Trophoblast cell (in vitro differentiated cells and primary cell): ENCODE results near the gene ATF7IP.
A peak's percentile ranks its signal among the peaks of the same experiment; 100 is the strongest.

Experiments
- DNase-seq, 2 donors: peaks; one replicate each; pipeline ENCODE4 v3.0.0-alpha.2; 2016
- H2AFZ ChIP-seq: 2 replicates; pipeline ENCODE4 v1.6.1; 2013; ENCODE audit warnings: low read length, moderate library complexity, mild to moderate bottlenecking; ENCODE audit not compliant: insufficient read depth, poor library complexity
- H2AK5ac ChIP-seq: 2 replicates; pipeline ENCODE4 v1.6.1; 2013; ENCODE audit warnings: mild to moderate bottlenecking, low read length
- H2BK120ac ChIP-seq: 2 replicates; pipeline ENCODE4 v1.6.1; 2013; ENCODE audit warnings: low read length, mild to moderate bottlenecking, moderate library complexity; ENCODE audit not compliant: insufficient read depth, poor library complexity
- H2BK12ac ChIP-seq: 2 replicates; pipeline ENCODE4 v1.6.1; 2013; ENCODE audit warnings: mild to moderate bottlenecking, low read length, moderate library complexity
- H2BK5ac ChIP-seq: 2 replicates; pipeline ENCODE4 v1.6.1; 2013; ENCODE audit warnings: low read length, low read depth, moderate library complexity, mild to moderate bottlenecking; ENCODE audit not compliant: poor library complexity
- H3K14ac ChIP-seq: 2 replicates; pipeline ENCODE4 v1.6.1; 2013; ENCODE audit warnings: mild to moderate bottlenecking, low read length
- H3K18ac ChIP-seq: 2 replicates; pipeline ENCODE4 v1.6.1; 2013; ENCODE audit warnings: mild to moderate bottlenecking, low read length
- H3K23ac ChIP-seq: 2 replicates; pipeline ENCODE4 v1.6.1; 2013; ENCODE audit warnings: low read length
- H3K27ac ChIP-seq: 2 replicates; pipeline ENCODE4 v1.5.1; 2013; ENCODE audit warnings: low read depth, mild to moderate bottlenecking, inconsistent platforms, low read length, moderate library complexity
- H3K27me3 ChIP-seq: 2 replicates; pipeline ENCODE4 v1.6.1; 2013; ENCODE audit warnings: inconsistent platforms, mild to moderate bottlenecking, low read length, moderate library complexity; ENCODE audit not compliant: insufficient read depth
- H3K36me3 ChIP-seq, 2 experiments: 1 replicate in 1 of 2; 2 replicates in 1 of 2; pipeline ENCODE4 v1.6.1; 2013; ENCODE audit warnings: low read length in 2 of 2, mild to moderate bottlenecking in 2 of 2, moderate library complexity in 1 of 2; ENCODE audit not compliant: insufficient read depth in 2 of 2, control insufficient read depth in 1 of 2
- H3K4ac ChIP-seq: 2 replicates; pipeline ENCODE4 v1.6.1; 2013; ENCODE audit warnings: low read depth, mild to moderate bottlenecking, low read length, moderate library complexity
- H3K4me1 ChIP-seq, 2 experiments: 1 replicate in 1 of 2; 2 replicates in 1 of 2; pipeline ENCODE4 v1.6.1; 2013; ENCODE audit warnings: low read length in 2 of 2, mild to moderate bottlenecking in 2 of 2, moderate library complexity in 1 of 2; ENCODE audit not compliant: insufficient read depth in 2 of 2, control insufficient read depth in 1 of 2
- H3K4me2 ChIP-seq: 2 replicates; pipeline ENCODE4 v1.6.1; 2013; ENCODE audit warnings: inconsistent platforms, mild to moderate bottlenecking, low read length, moderate library complexity
- H3K4me3 ChIP-seq: 2 replicates; pipeline ENCODE4 v1.5.1; 2013; ENCODE audit warnings: mild to moderate bottlenecking, low read depth, low read length, inconsistent platforms
- H3K79me1 ChIP-seq: one replicate; pipeline ENCODE4 v1.6.1; 2013; ENCODE audit warnings: low read length
- H3K79me2 ChIP-seq: 2 replicates; pipeline ENCODE4 v1.6.1; 2013; ENCODE audit warnings: low read length, mild to moderate bottlenecking; ENCODE audit not compliant: control insufficient read depth, insufficient read depth, poor library complexity
- H3K9ac ChIP-seq: 2 replicates; pipeline ENCODE4 v1.6.1; 2013; ENCODE audit warnings: mild to moderate bottlenecking, low read length
- H3K9me3 ChIP-seq: 2 replicates; pipeline ENCODE4 v1.6.1; 2013; ENCODE audit warnings: low read depth, mild to moderate bottlenecking, control low read depth, inconsistent platforms, low read length; ENCODE audit not compliant: insufficient read depth
- H4K12ac ChIP-seq: 2 replicates; pipeline ENCODE4 v1.6.1; 2013; ENCODE audit warnings: low read depth, mild to moderate bottlenecking, low read length, moderate library complexity
- H4K8ac ChIP-seq: 2 replicates; pipeline ENCODE4 v1.6.1; 2013; ENCODE audit warnings: low read depth, mild to moderate bottlenecking, low read length, moderate library complexity
- H4K91ac ChIP-seq: one replicate; pipeline ENCODE4 v1.6.1; 2013; ENCODE audit warnings: low read depth, mild to moderate bottlenecking, low read length, moderate library complexity
- WGBS: extraction: QIAGEN DNeasy Blood & Tissue Kit; methylation state at CpG from one replicate; pipeline ENCODE4 v1.1.7; 2013; ENCODE audit warnings: missing lambda C conversion rate; ENCODE audit not compliant: insufficient read length, insufficient coverage; ENCODE audit errors: extremely low coverage; 5-methylcytosine and 5-hydroxymethylcytosine counted together

Gene ATF7IP

DNA sequence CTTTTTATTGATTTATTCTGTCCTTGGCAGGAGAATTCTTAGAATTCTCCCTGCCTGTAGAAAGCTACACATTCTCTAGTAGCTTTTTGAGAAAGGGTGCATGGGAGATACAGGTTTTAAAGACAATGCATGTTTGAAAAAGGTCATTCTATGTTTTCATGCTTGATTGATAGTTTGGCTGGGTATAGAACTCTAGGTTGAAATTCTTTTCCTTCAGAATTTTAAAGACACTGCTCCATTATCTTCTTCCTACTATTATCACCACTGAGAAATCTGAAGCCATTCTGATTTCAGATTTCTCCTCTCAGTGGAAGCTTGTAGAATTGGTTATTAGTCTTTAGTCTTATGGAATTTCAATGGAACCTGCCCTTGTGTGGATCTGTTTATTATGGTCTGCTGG lies 14.0 kb downstream of the ATF7IP start:
- Histone ChIP-seq H2AK5ac (no peak overlapping the region), H3K14ac (no peak overlapping the region), H2BK120ac (no peak overlapping the region), H3K23ac (no peak overlapping the region), H3K4me2 (no peak overlapping the region), H3K27me3 (no peaks in the 10 kb centered on the region), H4K12ac (no peak overlapping the region), H3K9me3 (peaks cover 1% of the 10 kb centered on the region), H2BK12ac (no peak overlapping the region), H3K9ac (no peak overlapping the region), H3K79me1 (no peaks in the 10 kb centered on the region), H3K18ac (no peak overlapping the region), H3K79me2 (peaks cover 14% of the 10 kb centered on the region), H4K91ac (no peak overlapping the region), H3K27ac (no peak overlapping the region), H3K36me3 (peaks cover 4 to 10% of the 10 kb centered on the region in 2 experiments), H2AFZ (no peak overlapping the region), H3K4me1 (peaks cover 3 to 6% of the 10 kb centered on the region in 2 experiments), H3K4me3 (no peak overlapping the region), H3K4ac (no peak overlapping the region), H2BK5ac (no peak overlapping the region), H4K8ac (no peak overlapping the region)
- no peak for DNase-seq

DNA sequence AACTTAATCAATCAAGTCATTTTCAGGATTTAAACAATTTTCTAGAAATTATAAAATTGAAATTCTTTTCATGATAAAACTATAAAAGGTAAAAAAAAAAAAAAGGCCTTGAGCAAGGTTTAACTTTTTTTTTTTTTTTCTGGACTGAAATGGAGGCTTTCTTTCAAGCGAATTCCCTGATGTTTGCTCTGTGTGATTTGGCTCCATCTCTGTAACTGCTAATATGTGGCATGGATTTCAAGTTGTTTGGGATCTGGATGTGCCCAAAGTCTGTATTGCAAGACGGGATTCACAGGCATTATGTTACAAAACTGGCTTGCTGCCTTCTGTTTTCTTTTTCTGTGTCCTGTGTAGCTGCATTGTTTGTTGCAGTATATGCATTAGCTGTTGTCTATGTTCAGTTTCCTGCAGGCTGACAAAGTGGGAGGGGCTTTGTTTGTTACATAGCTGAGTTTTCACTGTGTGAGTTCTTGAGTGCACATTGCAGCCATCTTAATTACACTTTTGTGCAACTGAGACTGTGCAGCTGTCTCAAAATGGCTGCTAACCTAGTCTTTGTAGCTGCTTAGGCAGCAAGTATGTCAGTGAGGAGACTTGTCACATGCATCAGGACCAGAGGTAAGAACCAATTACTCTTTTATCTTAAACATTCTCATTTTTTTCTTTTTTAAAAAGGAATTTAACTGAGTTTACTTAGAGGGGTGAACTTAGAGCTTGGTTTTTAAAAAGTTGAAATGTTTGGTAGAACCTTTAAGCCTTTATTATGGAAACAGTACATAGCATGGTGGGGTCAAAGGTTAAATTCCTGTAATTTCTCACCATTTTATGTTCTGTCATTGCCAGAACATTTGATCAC lies 19.5 kb downstream of the ATF7IP start:
- Histone ChIP-seq H3K4me2 (peak overlapping the region; percentile 24), H2AFZ (no peak overlapping the region), H4K8ac (peak overlapping the region; percentile 47), H3K27me3 (no peaks in the 10 kb centered on the region), H3K14ac (no peak overlapping the region), H2BK120ac (peak overlapping the region; percentile 72), H2AK5ac (no peak overlapping the region), H3K36me3 (peaks cover 0 to 6% of the 10 kb centered on the region in 2 experiments), H3K27ac (peak overlapping the region; percentile 74), H3K23ac (no peak overlapping the region), H3K18ac (no peak overlapping the region), H4K12ac (peak overlapping the region; percentile 30), H2BK12ac (no peak overlapping the region), H4K91ac (peak overlapping the region; percentile 10), H3K9me3 (no peaks in the 10 kb centered on the region), H2BK5ac (peak overlapping the region; percentile 68), H3K9ac (no peak overlapping the region), H3K79me1 (peaks cover 5% of the 10 kb centered on the region), H3K4ac (no peak overlapping the region), H3K4me1 (peaks cover 3 to 6% of the 10 kb centered on the region in 2 experiments), H3K79me2 (peaks cover 16% of the 10 kb centered on the region), H3K4me3 (no peak overlapping the region)
- peak; percentile 75 to 90 for DNase-seq
- no CpG with 5 or more reads among the region's 2 CpGs for WGBS

DNA sequence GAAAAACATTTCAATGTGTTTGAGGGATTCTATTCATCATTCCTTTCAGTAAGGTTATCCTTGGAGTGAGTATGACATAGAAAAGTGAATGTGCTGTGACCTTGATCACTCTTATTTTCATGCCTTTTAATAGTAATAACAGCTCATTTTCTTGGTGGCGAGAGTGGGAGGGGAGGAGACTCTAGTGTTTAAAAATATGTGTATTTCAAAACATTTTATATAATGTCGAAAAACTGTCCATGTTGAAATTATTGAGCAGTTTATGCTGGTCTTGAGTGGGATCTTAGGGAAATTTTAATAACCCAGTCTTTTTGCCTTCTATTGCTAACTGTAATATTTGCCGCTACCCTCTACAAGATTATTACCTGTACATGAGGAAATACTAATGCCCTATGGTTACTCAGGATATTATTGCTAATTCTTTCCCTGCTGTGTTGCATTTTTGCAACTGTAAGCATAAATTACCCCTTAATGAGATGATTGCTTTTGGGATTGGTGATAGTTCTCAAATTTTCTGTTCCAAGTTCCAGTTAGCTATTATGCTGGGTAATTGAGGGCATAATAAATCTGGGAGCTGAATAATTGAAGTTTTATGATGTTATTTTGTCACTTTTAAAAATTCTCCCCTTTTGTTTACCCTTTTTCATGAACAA lies 21.9 kb downstream of the ATF7IP start:
- H2BK12ac ChIP-seq = no peak overlapping the region
- DNase-seq = no peak
- no peak overlapping the region for H3K4me3 ChIP-seq
- peaks cover 0 to 1% of the 10 kb centered on the region in 2 experiments for H3K36me3 ChIP-seq
- H3K14ac ChIP-seq = no peak overlapping the region
- no peak overlapping the region for H3K4me2 ChIP-seq
- H3K4me1 ChIP-seq = peaks cover 3% of the 10 kb centered on the region in 2 experiments
- H4K91ac ChIP-seq = no peak overlapping the region
- no peaks in the 10 kb centered on the region for H3K27me3 ChIP-seq
- H3K9ac ChIP-seq = no peak overlapping the region
- no peak overlapping the region for H3K23ac ChIP-seq
- peak overlapping the region; percentile 98 for H3K4ac ChIP-seq
- H3K79me1 ChIP-seq = peaks cover 5% of the 10 kb centered on the region
- H4K8ac ChIP-seq = no peak overlapping the region
- H4K12ac ChIP-seq = no peak overlapping the region
- no peak overlapping the region for H3K27ac ChIP-seq
- H2BK120ac ChIP-seq = no peak overlapping the region
- H2AK5ac ChIP-seq = no peak overlapping the region
- H2BK5ac ChIP-seq = no peak overlapping the region
- WGBS = no CpG with 5 or more reads among the region's 3 CpGs
- no peaks in the 10 kb centered on the region for H3K9me3 ChIP-seq
- no peak overlapping the region for H3K18ac ChIP-seq
- peaks cover 10% of the 10 kb centered on the region for H3K79me2 ChIP-seq
- H2AFZ ChIP-seq = no peak overlapping the region

DNA sequence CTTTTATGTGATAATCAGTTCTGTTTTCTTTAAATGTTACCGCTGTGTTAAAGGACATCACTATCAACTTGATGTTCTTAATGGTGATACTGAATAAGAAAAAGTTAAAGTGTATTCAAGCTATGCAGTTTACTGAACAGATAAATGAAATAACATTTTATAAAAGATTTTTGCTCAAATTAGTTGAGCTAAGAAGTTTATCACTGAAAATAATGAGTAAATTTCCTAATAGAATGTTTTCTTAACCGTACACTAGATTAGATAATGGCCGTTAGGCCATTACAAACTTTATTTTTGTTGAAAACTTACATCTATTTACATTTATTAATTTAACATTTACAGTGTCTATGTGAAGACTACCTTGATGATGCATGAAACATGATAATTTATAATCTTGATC lies 25.0 kb downstream of the ATF7IP start:
- no peak overlapping the region for H3K18ac ChIP-seq
- no peak overlapping the region for H2AFZ ChIP-seq
- no peaks in the 10 kb centered on the region for H3K27me3 ChIP-seq
- no peak overlapping the region for H3K4me2 ChIP-seq
- no peak overlapping the region for H2AK5ac ChIP-seq
- H2BK12ac ChIP-seq = no peak overlapping the region
- H4K91ac ChIP-seq = no peak overlapping the region
- H4K12ac ChIP-seq = no peak overlapping the region
- H3K4me3 ChIP-seq = no peak overlapping the region
- peaks cover 5% of the 10 kb centered on the region for H3K79me1 ChIP-seq
- no peak overlapping the region for H3K23ac ChIP-seq
- no peaks in the 10 kb centered on the region for H3K9me3 ChIP-seq
- H3K4me1 ChIP-seq = no peaks in the 10 kb centered on the region
- no peak overlapping the region for H3K14ac ChIP-seq
- H2BK120ac ChIP-seq = no peak overlapping the region
- no peak for DNase-seq
- H3K36me3 ChIP-seq = peaks cover 0 to 1% of the 10 kb centered on the region in 2 experiments
- no peak overlapping the region for H4K8ac ChIP-seq
- H2BK5ac ChIP-seq = no peak overlapping the region
- no CpG with 5 or more reads among the region's 3 CpGs for WGBS
- peaks cover 8% of the 10 kb centered on the region for H3K79me2 ChIP-seq
- H3K4ac ChIP-seq = no peak overlapping the region
- H3K27ac ChIP-seq = no peak overlapping the region
- no peak overlapping the region for H3K9ac ChIP-seq
